Suprapubic skin (tissue), 4 donors: Measurements from ENCODE around the gene RAP1A. TPM values are rescaled to one million over a fixed set of nuclear protein-coding genes. Genes with fewer than 3 reads are reported as not detected.
"Not testable (repeated sequence)": the region's sequence is repeated elsewhere in the genome, so short reads cannot be mapped to it uniquely, and the experiment has no call there.

Experiments
- DNase-seq, 2 donors: peaks; one replicate each; pipeline ENCODE4 v3.0.0-alpha.2; 2019; ENCODE audit warnings: low spot score in 2 of 2
- H3K27ac ChIP-seq: fragments of 200-600 bp; sonication (generic); one replicate; pipeline ENCODE4 v1.5.1; 2019
- H3K27me3 ChIP-seq: fragments of 200-600 bp; sonication (generic); one replicate; pipeline ENCODE4 v1.5.1; 2019
- H3K36me3 ChIP-seq: fragments of 200-600 bp; sonication (generic); one replicate; pipeline ENCODE4 v1.5.1; 2019
- H3K4me1 ChIP-seq: fragments of 200-600 bp; sonication (generic); one replicate; pipeline ENCODE4 v1.5.1; 2019
- H3K4me3 ChIP-seq: fragments of 200-600 bp; sonication (generic); one replicate; pipeline ENCODE4 v1.5.1; 2019; ENCODE audit warnings: mild to moderate bottlenecking
- H3K9me3 ChIP-seq: fragments of 200-600 bp; sonication (generic); one replicate; pipeline ENCODE4 v1.5.1; 2019
- CTCF ChIP-seq, 2 donors: fragments of 200-600 bp in 1 of 2; fragments of 450-650 bp in 1 of 2; sonication (generic) in 1 of 2; IDR thresholded peaks; one replicate each; pipeline ENCODE4 v1.5.1; 2016 to 2019; ENCODE audit warnings: antibody characterized with exemption in 2 of 2, mild to moderate bottlenecking in 1 of 2, moderate library complexity in 1 of 2
- EP300 ChIP-seq: sonication (generic); formaldehyde crosslinking; IDR thresholded peaks from one replicate; pipeline ENCODE4 v1.6.1; 2017; ENCODE audit warnings: antibody characterized with exemption
- POLR2A ChIP-seq, 2 donors: fragments of 450-650 bp; IDR thresholded peaks; one replicate each; pipeline ENCODE4 v1.6.1; 2017; ENCODE audit warnings: antibody characterized with exemption in 2 of 2, mild to moderate bottlenecking in 2 of 2, moderate library complexity in 2 of 2
- POLR2AphosphoS5 ChIP-seq, 3 donors: sonication (generic); formaldehyde crosslinking; IDR thresholded peaks; one replicate each; pipeline ENCODE4 v1.6.1; 2017; ENCODE audit warnings: antibody characterized with exemption in 3 of 3
- WGBS: methylation state at CpG from one replicate; pipeline ENCODE4 v1.1.5; 2018; 5-methylcytosine and 5-hydroxymethylcytosine counted together
- total RNA-seq, 4 donors: library from RNA; depleted of rRNA; stranded (reverse); fragments of >200 nt; gene quantifications; one replicate each; pipeline ENCODE4 v1.1.0, GENCODE V29; 2016

The RAP1A gene
- total RNA-seq, 4 donors from 2014 or later, result 31.0 to 38.4 (median 35.3) TPM

- no peaks in the 10 kb centered on the region for H3K9me3 ChIP-seq
- peak overlapping the region; percentile 72 for H3K4me3 ChIP-seq
- no peaks in the 10 kb centered on the region for H3K36me3 ChIP-seq
- TF ChIP-seq POLR2A (IDR thresholded peaks at IDR 0.05) (peak in 1 of 2 donors; percentile 22), EP300 (no peak), POLR2AphosphoS5 (IDR thresholded peaks at IDR 0.05) (no peak), CTCF (IDR thresholded peaks at IDR 0.05) (no peak)
- DNase-seq, result peak in 1 of 2 donors; percentile 85
- no peaks in the 10 kb centered on the region for H3K27me3 ChIP-seq
- peaks cover 55% of the 10 kb centered on the region for H3K4me1 ChIP-seq
- H3K27ac ChIP-seq, result peak overlapping the region; percentile 93
- WGBS, result under 1% methylated on average over 18 of the region's 61 CpGs
Measured at GRCh38 chr1:111738436-111739193, 119.0 kb downstream of the RAP1A start.

GRCh38 chr1:111739194-111739924 is 119.8 kb downstream of the RAP1A start, which contains the start of gene INKA2:
Gene INKA2 (minus strand): TSS chr1:111739395. CDS start chr1:111739242, 153 bp downstream.
- peak within 1 kb of the TSS; percentile 72 for H3K4me3 ChIP-seq
- WGBS, result 0% methylated on average over 52 of the region's 59 CpGs
- H3K4me1 ChIP-seq, result peaks cover 48% of the 10 kb centered on the region
- peak; percentile 94 to 95 for DNase-seq
- no peaks in the 10 kb centered on the region for H3K36me3 ChIP-seq
- H3K27me3 ChIP-seq, result no peaks in the 10 kb centered on the region
- no peaks in the 10 kb centered on the region for H3K9me3 ChIP-seq
- TF ChIP-seq POLR2AphosphoS5 (IDR thresholded peaks at IDR 0.05) (no peak), POLR2A (IDR thresholded peaks at IDR 0.05) (peak in 1 of 2 donors; percentile 21), EP300 (no peak), CTCF (IDR thresholded peaks at IDR 0.05) (no peak)
- H3K27ac ChIP-seq, result peak within 1 kb of the TSS; percentile 93

- peak overlapping the region; percentile 93 for H3K27ac ChIP-seq
Measured at GRCh38 chr1:111739925-111740765, 120.6 kb downstream of the RAP1A start.

GRCh38 chr1:111742292-111742691 is 122.7 kb downstream of the RAP1A start:
- H3K27ac ChIP-seq, H3K9me3 ChIP-seq, H3K27me3 ChIP-seq, H3K36me3 ChIP-seq, DNase-seq, H3K4me3 ChIP-seq: not testable (repeated sequence)
- 96% methylated on average over 14 of the region's 14 CpGs for WGBS
- H3K4me1 ChIP-seq, result peaks cover 28% of the 10 kb centered on the region

More at GRCh38 chr1:111739925-111740765, 120.6 kb downstream of the RAP1A start:
- 6% methylated on average over 39 of the region's 63 CpGs for WGBS
- Histone ChIP-seq H3K4me3 (peak overlapping the region; percentile 72), H3K4me1 (peaks cover 41% of the 10 kb centered on the region), H3K36me3 (no peaks in the 10 kb centered on the region), H3K27me3 (no peaks in the 10 kb centered on the region), H3K9me3 (no peaks in the 10 kb centered on the region)
- TF ChIP-seq POLR2AphosphoS5 (IDR thresholded peaks at IDR 0.05), result no peak
- no peak for TF ChIP-seq CTCF (IDR thresholded peaks at IDR 0.05)
- no peak for TF ChIP-seq POLR2A (IDR thresholded peaks at IDR 0.05)
- no peak for TF ChIP-seq EP300
- peak in 1 of 2 donors; percentile 83 for DNase-seq

GRCh38 chr1:111742938-111743549 is 123.5 kb downstream of the RAP1A start:
- WGBS, result 62% methylated on average over 5 of the region's 5 CpGs
- peaks cover 20% of the 10 kb centered on the region for H3K4me1 ChIP-seq
- no peak for TF ChIP-seq POLR2AphosphoS5 (IDR thresholded peaks at IDR 0.05)
- no peak for TF ChIP-seq EP300
- TF ChIP-seq POLR2A (IDR thresholded peaks at IDR 0.05), result no peak
- TF ChIP-seq CTCF (IDR thresholded peaks at IDR 0.05), result no peak
- H3K36me3 ChIP-seq, result no peaks in the 10 kb centered on the region
- no peaks in the 10 kb centered on the region for H3K9me3 ChIP-seq
- no peak overlapping the region for H3K4me3 ChIP-seq
- H3K27ac ChIP-seq, result no peak overlapping the region
- H3K27me3 ChIP-seq, result no peaks in the 10 kb centered on the region
- DNase-seq, result no peak
